ENCODE measurements around the gene DOCK10. TPM values are rescaled to one million over a fixed set of nuclear protein-coding genes. Genes with fewer than 3 reads are reported as not detected.

Gene DOCK10
- total RNA-seq, 1 donor from 2014 or later = 3.6 TPM

DNA sequence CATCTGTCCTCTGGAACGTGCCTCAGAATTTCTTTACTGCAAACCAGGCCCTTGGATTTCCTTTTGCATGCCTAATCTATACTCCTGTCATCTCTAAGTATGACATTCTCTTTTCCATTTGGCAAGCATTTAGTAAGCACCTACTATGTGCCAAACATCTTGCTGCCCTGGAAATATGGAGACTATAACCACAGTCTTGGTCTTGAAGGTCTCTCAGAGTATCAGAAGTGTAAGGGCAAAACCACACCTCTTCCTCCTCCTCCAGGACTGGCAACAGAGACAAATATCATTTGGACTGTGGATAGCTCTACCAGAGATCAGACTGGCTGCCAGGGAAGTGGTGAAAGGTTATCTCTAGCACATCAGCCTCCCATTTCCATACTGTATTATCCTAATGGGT is 11.4 kb downstream of the DOCK10 start:
- Mint-ChIP-seq H3K27ac (no peak overlapping the region), H3K36me3 (ENCODE audit: insufficient read depth) (no peaks in the 10 kb centered on the region), H3K27me3 (peaks cover 12% of the 10 kb centered on the region), H3K4me1 (ENCODE audit: low read depth) (peaks cover 22% of the 10 kb centered on the region), H3K4me3 (ENCODE audit: low read depth) (no peak overlapping the region), H3K9me3 (ENCODE audit: low read depth) (peaks cover 2% of the 10 kb centered on the region)
- no peak for TF ChIP-seq CTCF (IDR thresholded peaks at IDR 0.05; ENCODE audit: unreplicated experiment)
- no peak for DNase-seq (ENCODE audit: low spot score, unreplicated experiment)

DNA sequence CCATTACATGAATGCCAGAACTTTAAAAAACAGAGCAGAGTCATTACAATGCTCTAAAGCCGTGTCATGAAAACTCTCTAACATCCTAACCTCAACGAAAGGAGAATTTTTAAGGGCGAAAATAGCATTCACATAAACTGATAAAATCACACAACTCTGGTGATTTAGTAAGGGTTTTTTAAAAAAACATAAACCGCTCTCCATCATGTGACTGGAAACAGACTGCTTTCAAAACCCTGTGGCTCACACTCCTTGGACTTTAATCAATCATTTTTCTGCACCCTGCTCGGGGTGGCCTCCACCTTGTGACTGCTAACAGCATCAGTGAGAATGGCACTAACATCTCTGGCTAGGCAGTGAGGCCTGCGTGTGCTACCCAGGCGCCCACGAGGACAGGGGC is 12.1 kb downstream of the DOCK10 start:
- Mint-ChIP-seq H3K27ac (no peak overlapping the region), H3K4me1 (ENCODE audit: low read depth) (peaks cover 22% of the 10 kb centered on the region), H3K27me3 (peaks cover 10% of the 10 kb centered on the region), H3K4me3 (ENCODE audit: low read depth) (no peak overlapping the region), H3K36me3 (ENCODE audit: insufficient read depth) (no peaks in the 10 kb centered on the region), H3K9me3 (ENCODE audit: low read depth) (peaks cover 2% of the 10 kb centered on the region)
- TF ChIP-seq CTCF (IDR thresholded peaks at IDR 0.05; ENCODE audit: unreplicated experiment) = no peak
- no peak for DNase-seq (ENCODE audit: low spot score, unreplicated experiment)

- no peak for TF ChIP-seq CTCF (IDR thresholded peaks at IDR 0.05; ENCODE audit: unreplicated experiment)
- Mint-ChIP-seq H3K36me3 (ENCODE audit: insufficient read depth) (no peaks in the 10 kb centered on the region), H3K4me3 (ENCODE audit: low read depth) (no peak overlapping the region), H3K9me3 (ENCODE audit: low read depth) (peaks cover 2% of the 10 kb centered on the region), H3K27me3 (peaks cover 13% of the 10 kb centered on the region), H3K4me1 (ENCODE audit: low read depth) (peaks cover 16% of the 10 kb centered on the region), H3K27ac (no peak overlapping the region)
- no peak for DNase-seq (ENCODE audit: low spot score, unreplicated experiment)
These were observed 13.7 kb downstream of the DOCK10 start for GRCh38 chr2:225028572-225028971.

- peaks cover 13% of the 10 kb centered on the region for H3K27me3 Mint-ChIP-seq
- H3K4me3 Mint-ChIP-seq (ENCODE audit: low read depth) = no peak overlapping the region
- no peaks in the 10 kb centered on the region for H3K36me3 Mint-ChIP-seq (ENCODE audit: insufficient read depth)
- no peak for DNase-seq (ENCODE audit: low spot score, unreplicated experiment)
- no peak overlapping the region for H3K27ac Mint-ChIP-seq
- TF ChIP-seq CTCF (IDR thresholded peaks at IDR 0.05; ENCODE audit: unreplicated experiment) = no peak
- H3K4me1 Mint-ChIP-seq (ENCODE audit: low read depth) = peaks cover 15% of the 10 kb centered on the region
- peaks cover 2% of the 10 kb centered on the region for H3K9me3 Mint-ChIP-seq (ENCODE audit: low read depth)
These were observed 15.1 kb downstream of the DOCK10 start for GRCh38 chr2:225027061-225027762.

- Mint-ChIP-seq H3K4me1 (ENCODE audit: low read depth) (peaks cover 13% of the 10 kb centered on the region), H3K27me3 (peaks cover 13% of the 10 kb centered on the region), H3K9me3 (ENCODE audit: low read depth) (peaks cover 2% of the 10 kb centered on the region), H3K4me3 (ENCODE audit: low read depth) (no peak overlapping the region), H3K36me3 (ENCODE audit: insufficient read depth) (no peaks in the 10 kb centered on the region), H3K27ac (no peak overlapping the region)
- TF ChIP-seq CTCF (IDR thresholded peaks at IDR 0.05; ENCODE audit: unreplicated experiment) = no peak
- DNase-seq (ENCODE audit: low spot score, unreplicated experiment) = no peak
These were observed 16.2 kb downstream of the DOCK10 start for GRCh38 chr2:225025917-225026571.
